ENCODE measurements around the gene SPDL1. TPM values are rescaled to one million over a fixed set of nuclear protein-coding genes. Genes with fewer than 3 reads are reported as not detected.
"Not testable (repeated sequence)": the region's sequence is repeated elsewhere in the genome, so short reads cannot be mapped to it uniquely, and the experiment has no call there.

SPDL1 gene
- polyA plus RNA-seq, 1 donor = 48.8 TPM

DNA sequence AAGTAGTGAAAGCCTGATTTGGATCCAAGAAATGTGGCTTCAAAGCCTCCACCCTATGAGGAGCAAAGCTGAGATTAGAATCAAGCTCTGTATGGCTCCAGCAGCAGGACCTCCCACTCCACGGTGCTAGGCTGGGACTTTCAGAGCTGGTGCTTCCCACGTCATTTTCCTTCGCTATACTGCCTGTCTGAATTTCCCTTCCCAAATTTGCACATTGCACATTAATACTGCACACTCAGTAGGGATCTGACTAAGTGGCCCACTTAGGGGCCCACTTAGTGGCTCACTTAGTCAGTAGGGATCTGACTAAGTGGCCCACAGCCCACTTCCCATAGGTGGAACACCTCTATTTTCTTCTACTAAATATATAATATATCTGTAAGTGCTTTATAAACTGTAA, 14.1 kb upstream of the SPDL1 start:
- DNase-seq = no peak

DNA sequence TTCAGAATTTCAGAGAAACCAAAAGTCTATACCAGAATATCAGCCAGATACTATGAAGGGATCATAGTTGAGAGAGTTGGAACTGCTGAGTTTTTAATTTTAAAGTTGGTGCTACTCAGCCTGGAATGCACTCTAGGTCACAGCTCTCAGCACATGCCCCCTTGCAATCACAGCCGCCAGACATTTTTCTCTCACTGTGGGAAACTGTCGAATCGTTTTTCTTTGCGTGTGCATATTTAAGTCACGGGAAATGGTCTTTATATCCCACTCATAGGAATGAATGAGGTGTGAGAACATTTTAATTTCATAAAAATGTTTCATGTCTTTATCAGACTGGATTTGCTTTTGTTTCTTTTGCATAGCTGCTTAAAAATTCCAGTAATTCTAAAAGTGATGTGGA, 12.2 kb upstream of the SPDL1 start:
- DNase-seq = no peak

DNA sequence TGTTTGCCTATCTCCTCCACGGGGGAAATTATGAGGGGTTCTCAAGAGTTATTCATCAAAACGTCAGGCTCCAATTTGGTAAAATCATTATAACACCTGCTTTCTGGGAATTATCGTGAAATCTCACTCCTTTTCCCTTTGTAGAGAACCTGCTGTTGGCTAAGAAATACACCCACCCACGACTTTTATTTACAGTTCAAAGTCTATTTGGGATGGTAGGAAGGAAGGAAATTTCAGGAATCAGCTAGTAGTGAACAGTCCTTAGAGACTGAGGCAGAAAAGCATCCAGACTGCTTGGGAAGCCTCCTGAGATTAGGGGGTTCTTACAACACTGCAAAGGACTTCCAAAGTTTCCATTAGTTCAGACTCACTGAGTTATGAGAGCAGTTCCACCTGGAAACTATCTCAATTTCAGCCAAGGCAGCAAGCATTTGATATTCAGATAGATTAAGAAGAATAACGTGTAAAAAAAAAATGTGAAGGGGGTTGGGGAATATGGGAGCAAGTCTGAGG, 9.4 kb upstream of the SPDL1 start:
- no peak for DNase-seq

DNA sequence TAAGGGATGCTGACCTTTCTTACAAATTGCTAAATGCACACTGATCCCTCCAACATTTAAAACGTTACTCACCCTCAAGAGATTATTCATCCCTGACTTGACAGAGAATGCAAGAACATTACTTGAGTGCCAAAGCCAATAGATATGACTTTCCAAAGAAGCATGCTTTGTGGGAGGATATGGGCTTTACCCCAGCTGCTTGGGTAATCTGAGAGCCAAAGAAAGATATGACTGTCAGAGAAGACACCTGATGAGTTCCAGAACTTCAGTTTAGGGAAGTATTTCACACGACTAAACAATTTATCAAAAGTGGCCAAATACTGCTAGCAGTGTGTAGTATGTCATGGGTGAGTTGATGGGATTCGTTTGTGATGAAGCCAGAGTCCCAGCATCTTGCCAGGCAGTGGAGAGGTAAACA, 7.4 kb upstream of the SPDL1 start:
- DNase-seq = no peak

DNA sequence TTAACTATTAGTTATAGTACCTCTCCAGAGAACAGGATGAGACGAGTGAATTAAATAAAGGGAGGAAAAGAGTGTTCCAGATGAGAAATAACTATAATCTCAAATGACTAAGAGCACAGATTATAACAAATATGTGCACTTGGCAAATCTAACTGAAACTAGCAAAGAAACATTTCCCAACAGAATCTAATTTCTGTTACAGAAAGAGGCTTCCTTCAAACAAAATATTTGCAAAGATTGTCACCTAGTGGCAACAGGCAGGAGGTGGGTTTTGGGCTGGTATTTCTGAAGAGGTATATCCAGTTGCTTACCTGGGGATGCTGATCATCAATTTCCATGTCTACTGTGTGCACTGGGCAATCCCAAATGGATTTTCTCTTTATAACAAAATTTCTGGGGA, 5.6 kb upstream of the SPDL1 start:
- no peak for DNase-seq

DNA sequence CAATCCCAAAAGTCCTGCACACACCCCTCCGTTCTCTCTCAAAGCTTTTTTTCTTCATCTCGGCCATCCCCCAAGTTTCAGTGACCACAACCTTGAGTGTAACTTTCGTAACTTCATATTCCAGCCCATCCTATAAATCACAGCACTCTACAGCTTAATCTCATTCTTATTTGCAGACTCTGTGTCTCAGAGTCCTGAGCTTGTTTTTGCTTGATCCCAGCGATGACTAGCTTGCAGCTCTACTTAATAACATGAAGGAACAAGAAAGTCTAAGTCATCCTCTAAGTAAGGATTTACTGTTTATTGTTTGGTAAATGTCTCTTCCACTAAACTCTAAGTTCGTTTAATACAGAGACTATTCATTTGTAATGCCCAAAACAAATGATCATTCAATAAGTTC, 2.6 kb upstream of the SPDL1 start:
- no peak for DNase-seq

DNA sequence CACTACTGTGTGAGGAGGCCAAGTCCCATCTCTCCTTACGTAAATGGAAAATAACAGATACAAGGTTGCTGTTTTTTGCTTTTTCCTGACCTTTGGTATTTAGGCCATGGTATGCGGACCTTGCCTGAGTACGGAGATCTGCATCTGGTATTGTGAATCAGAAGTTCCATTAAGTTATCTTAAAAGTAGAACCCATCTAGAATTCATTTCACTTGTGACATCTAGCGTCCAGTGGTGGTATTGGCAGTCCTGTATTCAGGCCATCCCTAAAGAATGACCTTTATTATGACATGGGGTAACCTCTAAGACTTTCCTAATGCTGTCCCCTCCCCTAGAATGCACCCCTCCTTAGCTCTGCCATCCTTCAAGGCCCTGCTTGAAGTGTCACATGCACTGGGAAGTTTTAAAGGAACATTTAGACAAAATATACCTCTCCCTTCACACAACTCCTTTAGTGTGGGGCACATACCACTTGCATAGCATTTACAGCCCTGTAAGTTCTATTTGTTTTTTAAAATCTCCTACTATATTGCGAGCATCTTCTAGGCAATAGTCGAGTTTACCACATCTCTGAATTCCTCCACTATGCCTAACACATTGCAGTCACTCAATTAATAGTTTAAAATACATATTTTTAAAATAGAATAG, 1.9 kb upstream of the SPDL1 start:
- DNase-seq = no peak

DNA sequence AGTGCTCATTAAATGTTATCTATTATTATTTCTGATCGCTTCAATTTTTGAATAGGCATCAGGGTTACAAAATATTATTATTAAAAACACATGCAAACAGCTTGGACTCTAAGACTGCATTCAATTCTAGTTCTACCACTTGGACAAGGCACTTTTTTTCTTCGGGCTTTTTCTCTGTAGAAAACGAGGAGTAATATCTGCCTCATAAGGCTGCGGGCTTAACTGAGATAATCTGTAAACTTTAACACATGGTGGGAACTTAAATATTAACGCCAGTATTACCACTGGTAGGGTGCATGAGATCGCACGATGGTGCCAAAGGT, 511 bp upstream of the SPDL1 start:
- no peak for DNase-seq

DNA sequence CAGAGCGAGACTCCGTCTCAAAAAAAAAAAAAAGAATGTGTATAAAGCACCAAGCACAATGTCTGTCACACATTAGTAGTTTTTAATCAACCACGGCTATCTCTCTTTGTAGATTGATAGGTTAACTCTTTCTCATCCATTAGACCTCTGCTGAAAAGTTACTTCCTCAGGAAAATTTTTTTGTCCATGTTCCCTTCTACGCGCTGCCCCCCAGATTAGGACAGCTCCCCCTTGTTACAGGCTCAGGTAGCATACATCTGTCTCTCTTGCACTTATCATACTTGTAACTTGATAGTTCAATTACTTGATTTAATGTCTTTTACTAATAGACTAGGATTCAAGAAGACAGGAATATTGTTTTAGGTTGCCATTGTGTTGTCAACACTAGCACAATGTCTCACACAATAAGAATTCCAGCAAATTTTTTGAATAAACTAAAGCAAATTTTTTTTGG, 1.5 kb downstream of the SPDL1 start:
- DNase-seq = no peak

DNA sequence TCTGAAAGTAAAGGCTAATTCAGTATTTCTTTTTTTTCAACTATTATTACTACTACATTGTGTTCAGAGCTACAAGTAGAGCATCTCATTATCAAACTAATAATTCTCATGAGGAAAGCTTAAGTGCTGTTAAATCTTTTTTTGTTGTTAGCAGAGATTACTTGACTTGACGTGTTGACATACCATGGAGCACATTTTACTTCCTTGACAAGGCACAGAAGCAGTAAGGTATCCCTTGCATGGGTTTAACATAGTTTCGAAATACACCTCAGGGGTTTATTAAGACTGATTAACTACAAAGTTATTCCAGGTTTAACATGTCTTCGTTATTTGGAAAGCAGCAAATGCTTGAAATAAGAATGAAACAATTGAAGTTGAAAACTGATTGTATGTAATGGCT, 7.0 kb downstream of the SPDL1 start:
- DNase-seq = no peak

DNA sequence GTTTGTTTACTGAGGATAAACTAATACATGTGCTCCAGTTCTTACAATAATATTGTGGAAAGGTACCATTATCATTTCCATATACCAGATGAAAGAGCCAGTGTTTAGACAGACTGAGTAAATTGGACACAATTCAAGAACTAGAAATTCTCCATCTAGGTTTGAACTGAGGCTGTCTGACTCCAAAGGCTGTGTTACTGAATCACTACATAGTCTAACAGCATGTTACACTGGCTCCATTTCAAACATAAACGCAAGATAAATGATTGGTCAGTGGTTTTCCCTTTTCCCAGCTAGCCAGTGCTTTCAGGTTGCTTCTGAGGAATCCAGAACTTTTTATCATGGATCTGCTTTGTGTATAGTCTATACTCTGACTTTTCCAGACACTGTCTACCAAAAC, 8.1 kb downstream of the SPDL1 start:
- no peak for DNase-seq

DNA sequence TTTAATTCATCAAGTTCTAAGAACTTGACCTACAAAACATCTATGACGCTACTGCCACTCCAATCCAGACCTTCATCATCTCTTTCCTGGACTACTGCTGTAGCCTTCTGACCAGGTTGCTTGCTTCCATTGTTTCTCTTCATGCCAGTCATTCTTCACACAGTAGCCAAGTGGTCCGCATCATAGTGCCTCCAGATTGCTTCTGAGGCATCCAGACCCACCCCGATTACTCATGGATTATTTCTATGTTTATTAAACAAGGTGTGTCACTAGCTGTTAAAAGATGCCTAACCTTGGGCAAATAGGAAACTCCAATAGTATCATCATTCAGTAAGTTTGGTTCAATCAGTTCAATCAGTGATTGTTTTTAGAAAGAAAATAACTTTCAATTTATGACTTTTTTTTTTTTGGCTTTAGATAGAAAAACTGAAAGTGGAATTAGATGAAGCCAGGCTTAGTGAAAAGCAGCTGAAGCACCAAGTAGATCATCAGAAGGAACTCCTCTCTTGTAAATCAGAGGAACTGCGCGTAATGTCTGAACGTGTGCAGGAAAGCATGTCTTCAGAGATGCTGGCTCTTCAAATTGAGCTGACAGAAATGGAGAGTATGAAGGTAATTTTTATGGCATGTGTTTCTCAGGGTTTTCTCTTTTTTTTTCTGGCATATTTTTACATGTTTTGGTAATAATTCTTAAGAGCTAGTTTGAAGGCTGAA, 9.5 kb downstream of the SPDL1 start:
- no peak for DNase-seq

DNA sequence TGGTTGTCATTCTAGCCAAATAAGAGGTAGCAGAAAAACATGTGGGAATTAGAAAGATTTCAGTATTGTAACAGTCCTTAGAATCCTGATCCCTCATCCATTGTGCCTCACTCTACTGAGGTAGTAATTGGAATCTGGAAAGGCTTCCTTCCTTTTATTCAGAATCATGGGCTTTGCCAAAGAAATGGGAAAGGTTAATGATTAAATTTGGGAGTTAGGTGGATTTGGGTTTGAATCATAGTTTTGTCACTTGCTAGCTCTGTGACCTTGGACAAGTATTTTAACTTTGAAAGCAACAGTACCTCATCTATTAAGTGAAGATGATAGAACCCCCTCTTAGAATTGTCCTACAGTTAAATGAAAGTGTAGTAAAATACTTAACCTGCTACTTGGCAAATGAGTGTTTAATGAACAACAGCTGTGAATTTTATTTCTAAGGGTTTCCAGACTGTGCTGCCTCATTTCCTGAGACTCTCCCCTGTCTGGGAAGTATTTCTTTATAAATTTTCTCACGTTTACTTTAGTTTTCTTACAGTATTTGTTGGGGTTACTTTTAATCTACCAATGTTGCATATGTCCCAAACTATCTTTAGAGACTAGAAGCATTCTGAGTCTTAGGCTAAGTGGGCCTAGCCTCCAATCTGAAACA, 11.7 kb downstream of the SPDL1 start:
- no peak for DNase-seq

DNA sequence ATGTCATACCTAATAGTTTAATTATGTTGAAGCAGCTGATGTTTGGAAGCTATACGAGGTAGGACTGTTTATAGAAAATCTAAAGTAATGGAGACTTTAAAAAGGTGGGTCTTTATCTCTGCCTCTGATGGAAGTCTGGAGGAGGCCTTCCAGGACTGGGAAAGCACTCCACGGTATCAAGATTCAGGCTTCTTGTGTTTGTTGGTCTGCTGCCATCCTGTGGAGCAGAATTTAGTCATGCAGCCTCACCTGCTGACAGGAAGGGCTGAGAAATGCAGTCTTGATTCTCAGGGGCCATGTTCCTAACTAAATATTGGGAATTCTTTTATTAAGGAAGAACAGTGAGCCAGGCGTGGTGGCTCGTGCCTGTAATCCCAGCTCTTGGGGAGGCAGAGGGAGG, 15.9 kb downstream of the SPDL1 start:
- DNase-seq = no peak

DNA sequence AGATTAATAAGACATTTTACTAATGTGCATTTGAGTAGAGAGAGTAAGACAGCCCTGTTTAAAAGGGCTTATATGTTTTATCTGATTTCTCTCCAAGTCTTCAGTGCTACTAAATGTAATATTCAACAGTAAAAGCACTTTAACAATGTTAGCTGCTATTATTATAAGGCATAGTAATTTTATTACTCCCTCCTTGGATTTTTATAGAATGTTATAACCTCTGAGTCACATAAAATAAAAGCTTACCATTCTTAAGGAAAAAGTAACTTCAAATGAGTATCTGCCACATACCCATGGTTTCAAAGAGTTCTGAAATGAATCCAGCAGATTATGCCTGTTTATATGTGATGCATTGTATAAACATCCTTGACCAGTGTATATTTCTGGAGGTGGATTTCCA, 19.0 kb downstream of the SPDL1 start:
- DNase-seq = no peak

DNA sequence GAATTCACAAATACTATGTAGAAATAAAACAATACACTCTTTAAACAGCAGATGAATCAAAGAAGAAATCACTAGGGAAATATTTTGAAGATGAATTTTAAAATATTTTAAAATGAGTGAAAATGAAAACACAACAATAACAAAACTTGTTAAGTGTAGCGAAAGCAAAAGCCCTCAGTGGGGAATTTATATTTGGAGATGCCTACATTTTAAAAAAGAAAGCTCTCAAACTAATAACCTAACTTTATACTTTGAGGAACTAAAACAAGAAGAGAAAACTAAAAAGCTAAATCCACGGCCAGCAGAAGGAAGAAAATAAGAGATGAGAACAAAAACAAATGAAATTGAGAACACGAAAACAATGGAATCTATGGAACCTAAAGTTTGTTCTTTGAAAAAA, 22.7 kb downstream of the SPDL1 start:
- no peak for DNase-seq

DNA sequence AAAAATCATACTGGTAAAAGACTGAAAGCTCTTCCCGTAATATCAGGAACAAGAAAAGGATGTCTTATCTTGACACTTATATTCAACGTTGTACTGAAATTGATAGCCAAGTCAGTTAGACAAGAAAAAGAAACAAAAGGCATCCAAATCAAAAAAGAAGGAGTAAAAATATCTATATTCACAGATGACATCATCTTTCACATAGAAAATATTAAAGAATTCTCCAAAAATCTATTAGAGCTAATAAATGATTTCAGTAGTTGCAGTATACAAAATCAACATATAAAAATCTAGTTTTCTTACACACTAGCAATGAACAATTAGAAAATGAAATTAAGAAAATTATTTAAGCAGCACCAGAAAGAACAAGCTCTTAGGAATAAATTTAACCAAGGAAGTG, 24.3 kb downstream of the SPDL1 start:
- no peak for DNase-seq

DNA sequence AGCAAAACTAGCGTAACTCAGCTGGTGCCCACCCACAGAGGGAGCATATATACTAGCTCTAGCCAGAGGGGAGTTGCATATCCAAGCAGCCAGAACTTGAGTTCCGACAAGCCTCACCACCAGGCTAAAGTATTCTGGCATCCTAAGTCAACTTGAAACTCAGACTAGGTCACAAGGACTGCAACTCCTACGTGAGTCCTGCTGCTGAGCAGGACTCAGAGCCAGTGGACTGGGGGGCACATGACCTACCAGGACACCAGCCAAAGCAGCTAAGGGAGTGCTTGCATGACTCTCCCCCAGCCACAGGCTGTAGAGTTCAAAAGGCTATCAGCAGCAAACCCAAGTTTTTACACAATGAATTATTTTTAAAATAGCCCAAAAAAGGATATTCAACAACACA, 26.1 kb downstream of the SPDL1 start:
- DNase-seq = no peak

DNA sequence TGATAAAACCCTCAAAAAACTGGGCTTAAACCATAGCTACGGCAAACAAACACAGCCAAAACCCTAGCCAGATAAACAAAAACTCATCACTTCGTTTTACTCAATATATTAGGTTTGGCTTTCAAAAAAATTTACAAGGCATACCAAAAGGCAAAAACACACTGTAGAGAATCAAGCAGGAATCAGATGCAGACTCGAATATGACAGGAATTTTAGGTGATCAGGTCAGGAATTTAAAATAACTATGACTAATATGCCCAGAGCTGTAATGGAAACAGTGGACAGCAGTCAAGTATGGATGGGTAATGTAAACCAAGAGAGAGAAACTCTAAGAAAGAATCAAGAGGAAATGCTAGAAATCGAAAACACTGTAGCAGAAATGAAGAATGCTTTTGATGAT, 27.0 kb downstream of the SPDL1 start:
- no peak for DNase-seq

DNA sequence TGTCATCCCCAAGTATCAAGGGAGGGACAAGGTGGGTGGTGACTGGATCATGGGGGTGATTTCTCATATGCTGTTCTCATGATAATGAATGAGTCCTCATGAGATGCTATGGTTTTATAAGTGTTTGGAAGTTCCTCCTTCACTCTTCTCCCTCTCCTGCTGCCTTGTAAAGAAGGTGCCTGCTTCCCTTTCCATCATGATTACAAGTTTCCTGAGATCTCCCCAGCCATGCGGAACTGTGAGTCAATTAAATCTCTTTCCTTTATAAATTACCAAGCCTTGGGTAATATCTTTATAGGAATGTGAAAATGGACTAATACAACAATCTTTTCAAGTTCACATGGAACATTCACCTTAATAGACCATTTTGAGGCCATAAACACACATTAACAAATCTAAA, 32.0 kb downstream of the SPDL1 start:
- DNase-seq = no peak

DNA sequence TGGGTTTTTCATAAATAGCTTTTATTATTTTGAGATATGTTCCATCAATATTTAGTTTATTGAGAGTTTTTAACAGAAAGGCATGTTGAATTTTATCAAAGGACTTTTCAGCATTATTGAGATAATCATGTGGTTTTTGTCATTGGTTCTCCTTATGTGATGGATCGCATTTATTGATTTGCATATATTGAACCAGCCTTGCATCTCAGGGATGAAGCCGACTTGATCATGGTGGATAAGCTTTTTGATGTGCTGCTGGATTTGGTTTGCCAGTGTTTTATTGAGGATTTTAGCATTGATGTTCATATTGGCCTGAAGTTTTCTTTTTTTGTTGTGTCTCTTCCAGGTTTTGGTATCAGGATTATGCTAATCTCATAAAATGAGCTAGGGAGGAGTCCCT, 40.7 kb downstream of the SPDL1 start:
- DNase-seq = not testable (repeated sequence)

DNA sequence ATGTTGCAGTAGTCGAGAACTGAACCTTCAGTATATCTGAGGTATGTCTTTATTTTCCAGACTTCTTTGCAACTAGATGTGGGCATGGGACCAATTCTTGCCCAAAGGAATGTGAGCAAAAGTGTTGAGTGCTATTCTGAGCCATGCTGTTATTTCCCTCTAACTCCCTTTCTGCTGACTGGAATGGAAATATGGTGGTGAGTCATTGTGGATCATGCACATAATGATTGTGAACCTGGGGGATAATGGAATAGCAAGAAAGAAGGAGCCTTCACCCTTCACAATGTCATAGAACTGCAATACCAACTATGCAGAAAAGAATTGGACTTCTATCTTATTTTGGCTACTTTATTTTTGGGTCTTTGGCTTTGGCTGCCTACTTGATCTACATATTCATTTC, 43.2 kb downstream of the SPDL1 start:
- DNase-seq = no peak

DNA sequence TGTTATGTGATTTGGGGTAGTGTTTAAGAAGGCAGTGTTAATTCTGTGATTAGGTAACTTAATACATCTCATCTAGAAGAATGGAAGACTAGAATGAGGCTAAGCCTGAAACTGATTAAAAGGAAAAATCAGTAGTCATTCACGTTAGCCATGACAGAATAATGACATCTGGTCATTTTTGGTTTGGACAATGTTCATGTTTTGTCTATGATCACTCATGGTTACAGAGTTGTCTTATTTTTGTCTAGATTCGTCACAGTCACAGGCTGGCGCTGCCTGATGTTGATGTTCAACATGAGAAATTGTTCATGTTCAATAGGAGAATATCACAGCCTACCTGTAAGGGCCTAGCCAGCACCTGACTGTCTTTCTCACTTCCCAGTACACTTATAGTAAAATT, 44.0 kb downstream of the SPDL1 start:
- no peak for DNase-seq

DNA sequence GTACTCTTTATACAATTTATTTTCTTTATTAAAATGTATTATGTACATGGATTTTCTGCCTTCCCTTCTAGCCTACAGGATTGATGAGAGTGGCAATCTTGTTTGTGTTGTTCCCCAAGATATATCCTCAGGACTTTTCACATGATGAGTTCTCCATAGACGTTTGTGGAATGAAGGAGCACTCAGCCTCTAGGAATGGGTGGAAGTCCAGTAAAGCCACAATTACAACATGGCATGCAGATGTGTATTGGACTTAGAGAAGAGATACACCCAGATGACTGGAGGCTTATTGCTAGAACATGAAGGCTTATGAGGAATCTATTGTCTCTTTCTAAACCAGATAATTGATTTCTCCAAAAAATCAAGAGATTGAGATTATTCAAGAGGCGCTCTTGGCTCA, 45.3 kb downstream of the SPDL1 start:
- no peak for DNase-seq

All from left kidney (tissue), 2 donors.